ENCODE data around the gene PSMB9.

The PSMB9 gene

DNA sequence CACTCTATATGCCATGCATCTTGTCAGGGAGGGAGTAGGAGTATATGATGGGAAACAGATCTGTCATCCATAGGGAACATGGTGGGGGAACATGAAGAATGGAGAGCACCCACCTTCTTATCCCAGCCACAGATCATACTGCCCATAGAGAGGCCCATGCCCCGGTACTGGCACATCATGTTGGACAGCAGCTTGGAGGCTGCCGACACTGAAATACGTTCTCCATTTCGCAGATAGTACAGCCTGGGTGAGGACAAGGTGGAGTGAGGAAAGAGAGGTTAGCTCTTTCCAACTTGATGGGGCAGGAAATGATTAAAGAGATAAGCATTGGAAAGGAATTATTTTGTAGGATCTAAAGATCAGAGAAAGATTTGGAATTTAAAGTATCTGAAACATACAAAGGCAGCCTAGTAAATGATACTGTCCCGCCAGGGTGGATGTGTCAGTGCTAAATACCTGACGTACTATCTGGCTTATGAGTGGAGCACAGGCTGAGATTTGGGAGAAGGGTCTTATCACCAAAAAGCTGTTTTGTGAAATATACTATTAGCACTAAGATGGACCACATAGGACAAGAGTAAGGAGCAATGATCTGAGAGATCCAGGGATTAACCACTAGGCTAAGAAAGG, 11.9 kb upstream of the PSMB9 start:
- Histone ChIP-seq H3K27me3 (ENCODE audit: control insufficient read depth in 3 of 3, insufficient read depth in 3 of 3, low read depth in 1 of 3, low read length in 3 of 3) (peaks cover 0 to 69% (median 28%) of the 10 kb centered on the region in 3 experiments), H3K4ac (ENCODE audit: low read length) (no peak overlapping the region)

DNA sequence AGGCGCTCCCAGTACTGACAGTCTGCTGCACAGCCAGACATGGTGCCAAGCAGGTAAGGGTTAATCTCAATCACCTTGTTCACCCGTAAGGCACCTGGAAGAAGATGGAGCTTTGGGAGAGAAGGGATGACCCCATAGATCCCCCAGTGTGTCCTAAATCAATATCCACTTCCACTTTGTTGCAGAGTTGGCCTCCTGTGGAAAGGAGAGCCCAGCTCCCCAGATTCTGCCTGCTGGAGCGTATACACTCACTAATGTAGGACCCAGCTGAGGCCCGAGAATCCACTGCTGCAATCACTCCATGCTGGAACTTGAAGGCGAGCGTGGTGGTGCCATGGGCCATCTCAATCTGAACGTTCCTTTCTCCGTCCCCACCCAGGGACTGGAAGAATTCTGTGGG, 11.3 kb upstream of the PSMB9 start:
- Histone ChIP-seq H3K18ac (ENCODE audit: low read length) (no peak overlapping the region), H3K23ac (ENCODE audit: low read depth, low read length, poor library complexity) (no peak overlapping the region), H2AFZ (ENCODE audit: low read length) (peak overlapping the region; percentile 92), H3K9ac (ENCODE audit: low read depth, low read length, poor library complexity) (no peak overlapping the region), H2BK120ac (ENCODE audit: low read depth, low read length) (no peak overlapping the region), H3K36me3 (replicated peaks in 1 of 2; ENCODE audit: control insufficient read depth in 2 of 2, insufficient read depth in 2 of 2, low read length in 2 of 2) (no peaks in the 10 kb centered on the region), H3K4me2 (ENCODE audit: insufficient read depth, low read length, poor library complexity, severe bottlenecking) (no peak overlapping the region), H2AK5ac (ENCODE audit: low read depth, low read length) (no peak overlapping the region), H2BK12ac (ENCODE audit: low read length) (no peak overlapping the region), H3K4me3 (ENCODE audit: low read length in 2 of 2) (no peak overlapping the region), H2BK5ac (ENCODE audit: low read length) (no peak overlapping the region), H4K91ac (ENCODE audit: low read depth, low read length, poor library complexity) (no peak overlapping the region), H2BK15ac (ENCODE audit: low read length) (no peak overlapping the region), H3K79me1 (ENCODE audit: low read depth, low read length) (no peaks in the 10 kb centered on the region), H3K9me3 (replicated peaks in 1 of 2; ENCODE audit: control insufficient read depth in 2 of 2, insufficient read depth in 1 of 2, low read depth in 1 of 2, low read length in 2 of 2) (peaks cover 0 to 5% of the 10 kb centered on the region in 2 donors), H3K14ac (ENCODE audit: low read length) (no peak overlapping the region), H4K8ac (ENCODE audit: low read depth, low read length) (no peak overlapping the region), H3K4me1 (ENCODE audit: control insufficient read depth in 2 of 2, insufficient read depth in 1 of 2, low read depth in 1 of 2, low read length in 2 of 2) (peaks cover 0 to 5% of the 10 kb centered on the region in 2 donors), H3K27ac (replicated peaks; ENCODE audit: low read length) (no peak overlapping the region), H3K27me3 (ENCODE audit: control insufficient read depth in 3 of 3, insufficient read depth in 3 of 3, low read depth in 1 of 3, low read length in 3 of 3) (peaks cover 0 to 75% (median 28%) of the 10 kb centered on the region in 3 experiments), H3K4ac (ENCODE audit: low read length) (no peak overlapping the region)
- no CpG with 5 or more reads among the region's 8 CpGs for WGBS, 2 donors (ENCODE audit: extremely low coverage in 2 of 2, insufficient read length in 2 of 2, insufficient replicate concordance in 1 of 2)
- no peak for DNase-seq (ENCODE audit: low spot score)

More for the DNA sequence above, 11.9 kb upstream of the PSMB9 start:
- H2BK12ac ChIP-seq (ENCODE audit: low read length) = no peak overlapping the region
- no peak for DNase-seq (ENCODE audit: low spot score)
- H3K14ac ChIP-seq (ENCODE audit: low read length) = no peak overlapping the region
- no peak overlapping the region for H3K9ac ChIP-seq (ENCODE audit: low read depth, low read length, poor library complexity)
- peaks cover 0 to 5% of the 10 kb centered on the region in 2 donors for H3K9me3 ChIP-seq (replicated peaks in 1 of 2; ENCODE audit: control insufficient read depth in 2 of 2, insufficient read depth in 1 of 2, low read depth in 1 of 2, low read length in 2 of 2)
- H2BK5ac ChIP-seq (ENCODE audit: low read length) = no peak overlapping the region
- H3K23ac ChIP-seq (ENCODE audit: low read depth, low read length, poor library complexity) = no peak overlapping the region
- H2AK5ac ChIP-seq (ENCODE audit: low read depth, low read length) = no peak overlapping the region
- no peak overlapping the region for H4K8ac ChIP-seq (ENCODE audit: low read depth, low read length)
- WGBS, 2 donors (ENCODE audit: extremely low coverage in 2 of 2, insufficient read length in 2 of 2, insufficient replicate concordance in 1 of 2) = no CpG with 5 or more reads among the region's 6 CpGs
- H3K27ac ChIP-seq (replicated peaks; ENCODE audit: low read length) = no peak overlapping the region
- H2AFZ ChIP-seq (ENCODE audit: low read length) = no peak overlapping the region
- H4K91ac ChIP-seq (ENCODE audit: low read depth, low read length, poor library complexity) = no peak overlapping the region
- no peak overlapping the region for H3K4me2 ChIP-seq (ENCODE audit: insufficient read depth, low read length, poor library complexity, severe bottlenecking)
- peaks cover 0 to 7% of the 10 kb centered on the region in 2 donors for H3K4me1 ChIP-seq (ENCODE audit: control insufficient read depth in 2 of 2, insufficient read depth in 1 of 2, low read depth in 1 of 2, low read length in 2 of 2)
- H2BK120ac ChIP-seq (ENCODE audit: low read depth, low read length) = no peak overlapping the region
- no peak overlapping the region for H3K4me3 ChIP-seq (ENCODE audit: low read length in 2 of 2)
- no peak overlapping the region for H2BK15ac ChIP-seq (ENCODE audit: low read length)
- no peaks in the 10 kb centered on the region for H3K36me3 ChIP-seq (replicated peaks in 1 of 2; ENCODE audit: control insufficient read depth in 2 of 2, insufficient read depth in 2 of 2, low read length in 2 of 2)
- no peak overlapping the region for H3K18ac ChIP-seq (ENCODE audit: low read length)
- H3K79me1 ChIP-seq (ENCODE audit: low read depth, low read length) = no peaks in the 10 kb centered on the region

DNA sequence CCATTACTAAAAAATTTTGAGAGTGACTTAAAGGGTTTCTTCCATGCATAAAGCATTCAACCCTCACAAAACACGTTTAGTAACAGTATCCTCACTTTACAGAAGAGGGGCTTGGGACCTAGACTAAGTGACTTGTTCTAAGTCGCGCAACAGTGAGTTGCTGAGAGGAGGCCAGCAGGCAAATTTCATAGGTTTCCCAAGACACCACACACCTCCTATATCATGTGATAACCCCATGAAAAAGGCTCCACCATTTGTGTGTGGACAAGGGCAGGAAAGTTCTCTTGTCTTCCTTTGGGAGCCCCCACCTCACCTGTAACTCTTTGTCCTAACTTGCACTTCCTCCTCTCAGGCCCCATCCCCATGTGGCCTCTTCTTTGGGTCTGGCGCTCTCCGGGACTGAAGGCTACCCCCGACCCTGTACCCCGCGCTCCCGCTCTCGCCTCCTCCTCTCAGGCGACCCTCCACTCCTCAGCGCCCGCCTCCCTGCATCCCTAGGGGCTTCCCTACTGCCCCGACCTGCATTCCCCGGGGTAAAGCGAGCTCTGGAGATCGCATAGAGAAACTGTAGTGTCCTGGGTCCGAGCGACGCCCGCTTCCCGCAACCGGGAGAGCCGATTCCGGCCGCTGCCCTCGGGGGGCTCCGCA, 10.5 kb upstream of the PSMB9 start:
- DNase-seq (ENCODE audit: low spot score) = no peak
- Histone ChIP-seq H3K27ac (replicated peaks; ENCODE audit: low read length) (no peak overlapping the region), H4K91ac (ENCODE audit: low read depth, low read length, poor library complexity) (no peak overlapping the region), H3K9me3 (replicated peaks in 1 of 2; ENCODE audit: control insufficient read depth in 2 of 2, insufficient read depth in 1 of 2, low read depth in 1 of 2, low read length in 2 of 2) (peaks cover 0 to 5% of the 10 kb centered on the region in 2 donors), H3K4ac (ENCODE audit: low read length) (no peak overlapping the region), H2BK15ac (ENCODE audit: low read length) (peak overlapping the region; percentile 60), H3K79me1 (ENCODE audit: low read depth, low read length) (no peaks in the 10 kb centered on the region), H2AFZ (ENCODE audit: low read length) (peak overlapping the region; percentile 92), H3K36me3 (replicated peaks in 1 of 2; ENCODE audit: control insufficient read depth in 2 of 2, insufficient read depth in 2 of 2, low read length in 2 of 2) (no peaks in the 10 kb centered on the region), H3K14ac (ENCODE audit: low read length) (no peak overlapping the region), H3K9ac (ENCODE audit: low read depth, low read length, poor library complexity) (peak overlapping the region; percentile 15), H3K18ac (ENCODE audit: low read length) (peak overlapping the region; percentile 2), H2BK12ac (ENCODE audit: low read length) (no peak overlapping the region), H2AK5ac (ENCODE audit: low read depth, low read length) (no peak overlapping the region), H4K8ac (ENCODE audit: low read depth, low read length) (no peak overlapping the region), H3K27me3 (ENCODE audit: control insufficient read depth in 3 of 3, insufficient read depth in 3 of 3, low read depth in 1 of 3, low read length in 3 of 3) (peaks cover 0 to 82% (median 28%) of the 10 kb centered on the region in 3 experiments), H3K4me1 (ENCODE audit: control insufficient read depth in 2 of 2, insufficient read depth in 1 of 2, low read depth in 1 of 2, low read length in 2 of 2) (peaks cover 0 to 1% of the 10 kb centered on the region in 2 donors), H2BK5ac (ENCODE audit: low read length) (no peak overlapping the region), H3K23ac (ENCODE audit: low read depth, low read length, poor library complexity) (no peak overlapping the region), H3K4me2 (ENCODE audit: insufficient read depth, low read length, poor library complexity, severe bottlenecking) (peak overlapping the region; percentile 98), H3K4me3 (ENCODE audit: low read length in 2 of 2) (peak overlapping the region; percentile 49 to 76), H2BK120ac (ENCODE audit: low read depth, low read length) (no peak overlapping the region)
- WGBS, 2 donors (ENCODE audit: extremely low coverage in 2 of 2, insufficient read length in 2 of 2, insufficient replicate concordance in 1 of 2) = no CpG with 5 or more reads among the region's 28 CpGs
